Measurements from ENCODE around the gene CDC25C.

The CDC25C gene

DNA sequence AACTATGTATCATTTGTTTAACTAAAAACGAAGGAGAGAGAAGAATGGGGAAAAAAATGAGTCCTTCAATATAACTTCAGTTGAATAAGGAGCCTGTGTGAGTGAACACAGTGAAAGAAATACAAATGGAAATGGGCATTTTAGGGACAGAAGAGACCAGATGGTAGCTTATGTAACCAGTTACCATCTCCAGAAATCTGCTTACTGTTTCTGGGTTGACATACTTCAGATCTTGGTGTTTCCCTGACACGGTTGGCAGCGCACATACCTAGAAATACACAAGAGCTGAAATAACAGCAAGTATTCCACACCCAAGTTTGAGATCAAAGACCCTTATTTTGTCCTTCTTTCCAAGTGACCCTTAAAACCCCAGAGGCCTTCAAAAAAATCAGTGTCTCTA lies 42.3 kb downstream of the CDC25C start:
- Histone ChIP-seq H2AFZ (ENCODE audit: low read depth, low read length) (no peak overlapping the region), H3K14ac (ENCODE audit: low read length in 2 of 2) (no peak overlapping the region), H3K4me3 (ENCODE audit: insufficient read depth in 1 of 2, low read depth in 1 of 2, low read length in 2 of 2) (no peak overlapping the region), H3K4me1 (ENCODE audit: control insufficient read depth, insufficient read depth, low read depth, low read length) (no peaks in the 10 kb centered on the region), H3K4ac (ENCODE audit: low read depth in 1 of 2, low read length in 2 of 2) (no peak overlapping the region), H2BK15ac (ENCODE audit: low read depth, poor library complexity, severe bottlenecking) (no peak overlapping the region), H3K9me3 (ENCODE audit: control insufficient read depth, low read length) (no peaks in the 10 kb centered on the region), H2AK5ac (ENCODE audit: low read length, severe bottlenecking) (no peak overlapping the region), H3K79me1 (replicated peaks; ENCODE audit: low read length, poor library complexity, severe bottlenecking) (no peaks in the 10 kb centered on the region), H3K27ac (ENCODE audit: low read length, poor library complexity, severe bottlenecking) (no peak overlapping the region), H2BK5ac (ENCODE audit: low read depth, low read length, poor library complexity, severe bottlenecking) (no peak overlapping the region), H3K18ac (ENCODE audit: low read depth in 1 of 2, low read length in 2 of 2) (no peak overlapping the region), H3K27me3 (ENCODE audit: control insufficient read depth in 1 of 2, insufficient read depth in 1 of 2, low read length in 2 of 2) (no peaks in the 10 kb centered on the region), H3K23ac (ENCODE audit: low read length in 2 of 2) (no peak overlapping the region), H4K8ac (ENCODE audit: low read length) (no peak overlapping the region), H3K36me3 (ENCODE audit: control insufficient read depth in 1 of 2, insufficient read depth in 2 of 2, low read depth in 1 of 2, low read length in 2 of 2) (no peaks in the 10 kb centered on the region), H2BK120ac (ENCODE audit: low read depth, low read length) (no peak overlapping the region), H3K9ac (ENCODE audit: low read length) (no peak overlapping the region), H3K4me2 (ENCODE audit: low read length, poor library complexity, severe bottlenecking) (no peak overlapping the region), H2BK12ac (ENCODE audit: low read length in 2 of 2) (no peak overlapping the region), H4K91ac (ENCODE audit: low read length) (no peak overlapping the region)
- WGBS: 92% methylated on average over 3 of the region's 3 CpGs
- DNase-seq: no peak

DNA sequence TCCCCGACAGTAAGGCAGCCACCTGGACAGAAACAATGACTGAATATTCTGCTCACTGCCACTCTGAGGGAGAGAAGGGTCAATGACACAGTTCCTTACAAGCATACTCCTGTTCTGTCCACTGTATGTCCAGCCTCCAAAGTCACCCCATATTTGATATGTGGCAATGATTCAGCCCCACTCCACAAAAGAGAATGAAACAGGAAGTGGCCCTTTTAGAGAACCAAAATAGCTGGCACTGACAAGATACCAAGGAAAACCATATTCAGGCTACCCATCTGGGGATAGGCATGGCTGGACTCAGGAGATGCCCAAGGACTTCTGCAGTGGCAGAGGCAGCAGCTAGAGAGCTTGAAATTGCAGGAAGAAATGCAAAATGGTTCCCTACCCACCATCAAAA lies 44.4 kb downstream of the CDC25C start:
- H3K9me3 ChIP-seq (ENCODE audit: control insufficient read depth, low read length): no peaks in the 10 kb centered on the region
- H4K8ac ChIP-seq (ENCODE audit: low read length): no peak overlapping the region
- no peak overlapping the region for H3K9ac ChIP-seq (ENCODE audit: low read length)
- 100% methylated on average over 1 of the region's 1 CpG for WGBS
- H3K79me1 ChIP-seq (replicated peaks; ENCODE audit: low read length, poor library complexity, severe bottlenecking): no peaks in the 10 kb centered on the region
- no peak overlapping the region for H3K4ac ChIP-seq (ENCODE audit: low read depth in 1 of 2, low read length in 2 of 2)
- H3K27ac ChIP-seq (ENCODE audit: low read length, poor library complexity, severe bottlenecking): no peak overlapping the region
- H4K91ac ChIP-seq (ENCODE audit: low read length): no peak overlapping the region
- H3K18ac ChIP-seq (ENCODE audit: low read depth in 1 of 2, low read length in 2 of 2): no peak overlapping the region
- H3K4me3 ChIP-seq (ENCODE audit: insufficient read depth in 1 of 2, low read depth in 1 of 2, low read length in 2 of 2): no peak overlapping the region
- no peak overlapping the region for H3K23ac ChIP-seq (ENCODE audit: low read length in 2 of 2)
- no peak overlapping the region for H2BK5ac ChIP-seq (ENCODE audit: low read depth, low read length, poor library complexity, severe bottlenecking)
- H3K4me1 ChIP-seq (ENCODE audit: control insufficient read depth, insufficient read depth, low read depth, low read length): no peaks in the 10 kb centered on the region
- no peak overlapping the region for H2BK15ac ChIP-seq (ENCODE audit: low read depth, poor library complexity, severe bottlenecking)
- no peak overlapping the region for H2BK12ac ChIP-seq (ENCODE audit: low read length in 2 of 2)
- H3K4me2 ChIP-seq (ENCODE audit: low read length, poor library complexity, severe bottlenecking): no peak overlapping the region
- DNase-seq: no peak
- no peak overlapping the region for H2AFZ ChIP-seq (ENCODE audit: low read depth, low read length)
- no peak overlapping the region for H2AK5ac ChIP-seq (ENCODE audit: low read length, severe bottlenecking)
- no peaks in the 10 kb centered on the region for H3K27me3 ChIP-seq (ENCODE audit: control insufficient read depth in 1 of 2, insufficient read depth in 1 of 2, low read length in 2 of 2)
- no peak overlapping the region for H2BK120ac ChIP-seq (ENCODE audit: low read depth, low read length)
- H3K14ac ChIP-seq (ENCODE audit: low read length in 2 of 2): no peak overlapping the region
- no peaks in the 10 kb centered on the region for H3K36me3 ChIP-seq (ENCODE audit: control insufficient read depth in 1 of 2, insufficient read depth in 2 of 2, low read depth in 1 of 2, low read length in 2 of 2)

GRCh38 chr5:138282920-138283742 lies 48.5 kb downstream of the CDC25C start:
- Histone ChIP-seq H4K8ac (ENCODE audit: low read length) (no peak overlapping the region), H3K79me1 (replicated peaks; ENCODE audit: low read length, poor library complexity, severe bottlenecking) (no peaks in the 10 kb centered on the region), H3K4me3 (ENCODE audit: insufficient read depth in 1 of 2, low read depth in 1 of 2, low read length in 2 of 2) (no peak overlapping the region), H2BK15ac (ENCODE audit: low read depth, poor library complexity, severe bottlenecking) (no peak overlapping the region), H3K14ac (ENCODE audit: low read length in 2 of 2) (no peak overlapping the region), H2BK12ac (ENCODE audit: low read length in 2 of 2) (no peak overlapping the region), H4K91ac (ENCODE audit: low read length) (no peak overlapping the region), H3K4me1 (ENCODE audit: control insufficient read depth, insufficient read depth, low read depth, low read length) (no peaks in the 10 kb centered on the region), H2AK5ac (ENCODE audit: low read length, severe bottlenecking) (no peak overlapping the region), H3K27ac (ENCODE audit: low read length, poor library complexity, severe bottlenecking) (no peak overlapping the region), H3K4me2 (ENCODE audit: low read length, poor library complexity, severe bottlenecking) (no peak overlapping the region), H3K27me3 (ENCODE audit: control insufficient read depth in 1 of 2, insufficient read depth in 1 of 2, low read length in 2 of 2) (no peaks in the 10 kb centered on the region), H3K23ac (ENCODE audit: low read length in 2 of 2) (no peak overlapping the region), H3K18ac (ENCODE audit: low read depth in 1 of 2, low read length in 2 of 2) (no peak overlapping the region), H3K9me3 (ENCODE audit: control insufficient read depth, low read length) (no peaks in the 10 kb centered on the region), H3K4ac (ENCODE audit: low read depth in 1 of 2, low read length in 2 of 2) (no peak overlapping the region), H2BK5ac (ENCODE audit: low read depth, low read length, poor library complexity, severe bottlenecking) (no peak overlapping the region), H2AFZ (ENCODE audit: low read depth, low read length) (peak overlapping the region; percentile 18), H2BK120ac (ENCODE audit: low read depth, low read length) (no peak overlapping the region), H3K36me3 (ENCODE audit: control insufficient read depth in 1 of 2, insufficient read depth in 2 of 2, low read depth in 1 of 2, low read length in 2 of 2) (no peaks in the 10 kb centered on the region), H3K9ac (ENCODE audit: low read length) (no peak overlapping the region)
- WGBS: 81% methylated on average over 6 of the region's 7 CpGs
- peak; percentile 67 for DNase-seq

DNA sequence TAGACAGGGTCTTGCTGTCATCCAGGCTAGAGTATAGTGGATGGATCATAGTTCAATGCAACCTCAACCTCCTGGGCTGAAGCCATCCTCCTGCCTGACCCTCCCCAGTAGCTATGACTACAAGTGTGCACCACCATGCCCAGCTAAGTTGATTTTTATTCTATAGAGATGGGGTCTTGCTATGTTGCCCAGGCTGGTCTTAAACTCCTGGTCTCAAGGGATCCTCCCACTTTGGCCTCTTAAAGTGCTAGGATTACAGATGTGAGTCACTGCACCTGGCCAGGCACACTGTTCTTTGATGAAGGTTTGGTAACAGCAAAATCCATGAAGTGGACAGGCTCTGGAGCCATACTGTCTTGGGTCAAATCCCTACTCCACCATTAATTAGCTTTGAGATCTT lies 50.7 kb downstream of the CDC25C start:
- H2AK5ac ChIP-seq (ENCODE audit: low read length, severe bottlenecking): no peak overlapping the region
- no peaks in the 10 kb centered on the region for H3K79me1 ChIP-seq (replicated peaks; ENCODE audit: low read length, poor library complexity, severe bottlenecking)
- H2BK5ac ChIP-seq (ENCODE audit: low read depth, low read length, poor library complexity, severe bottlenecking): no peak overlapping the region
- H3K27me3 ChIP-seq (ENCODE audit: control insufficient read depth in 1 of 2, insufficient read depth in 1 of 2, low read length in 2 of 2): peaks cover 7 to 14% of the 10 kb centered on the region in 2 experiments
- no peak overlapping the region for H3K4me2 ChIP-seq (ENCODE audit: low read length, poor library complexity, severe bottlenecking)
- no peak overlapping the region for H3K9ac ChIP-seq (ENCODE audit: low read length)
- no peak for DNase-seq
- no peak overlapping the region for H3K4me3 ChIP-seq (ENCODE audit: insufficient read depth in 1 of 2, low read depth in 1 of 2, low read length in 2 of 2)
- H3K14ac ChIP-seq (ENCODE audit: low read length in 2 of 2): no peak overlapping the region
- H3K4ac ChIP-seq (ENCODE audit: low read depth in 1 of 2, low read length in 2 of 2): no peak overlapping the region
- H4K91ac ChIP-seq (ENCODE audit: low read length): no peak overlapping the region
- H4K8ac ChIP-seq (ENCODE audit: low read length): no peak overlapping the region
- H3K9me3 ChIP-seq (ENCODE audit: control insufficient read depth, low read length): no peaks in the 10 kb centered on the region
- H3K18ac ChIP-seq (ENCODE audit: low read depth in 1 of 2, low read length in 2 of 2): no peak overlapping the region
- H3K27ac ChIP-seq (ENCODE audit: low read length, poor library complexity, severe bottlenecking): no peak overlapping the region
- no peak overlapping the region for H2BK12ac ChIP-seq (ENCODE audit: low read length in 2 of 2)
- no peak overlapping the region for H3K23ac ChIP-seq (ENCODE audit: low read length in 2 of 2)
- no peaks in the 10 kb centered on the region for H3K36me3 ChIP-seq (ENCODE audit: control insufficient read depth in 1 of 2, insufficient read depth in 2 of 2, low read depth in 1 of 2, low read length in 2 of 2)
- no peaks in the 10 kb centered on the region for H3K4me1 ChIP-seq (ENCODE audit: control insufficient read depth, insufficient read depth, low read depth, low read length)
- H2AFZ ChIP-seq (ENCODE audit: low read depth, low read length): no peak overlapping the region
- H2BK15ac ChIP-seq (ENCODE audit: low read depth, poor library complexity, severe bottlenecking): no peak overlapping the region
- no peak overlapping the region for H2BK120ac ChIP-seq (ENCODE audit: low read depth, low read length)

Measured in mesenchymal stem cell (in vitro differentiated cells and primary cell).